ENCODE data around the gene GABBR1. TPM values are rescaled to one million over a fixed set of nuclear protein-coding genes. Genes with fewer than 3 reads are reported as not detected.

Gene GABBR1
- total and polyA plus RNA-seq, 5 donors, result 34.8 to 40.0 (median 36.8) TPM

Other genes starting within 250 kb of the GABBR1 start
- gene OR12D2, start 237.6 kb downstream of the GABBR1 start, total RNA-seq, result not detected
- not detected for gene OR12D2, start 237.6 kb downstream of the GABBR1 start, polyA plus RNA-seq
- not detected for gene OR12D1, start 218.3 kb downstream of the GABBR1 start, total RNA-seq
- gene OR12D1, start 218.3 kb downstream of the GABBR1 start, polyA plus RNA-seq, result not detected
- not detected for gene OR10C1, start 193.9 kb downstream of the GABBR1 start, total RNA-seq
- gene OR10C1, start 193.9 kb downstream of the GABBR1 start, polyA plus RNA-seq, result not detected
- not detected for gene OR11A1, start 176.1 kb downstream of the GABBR1 start, total RNA-seq
- gene OR11A1, start 176.1 kb downstream of the GABBR1 start, polyA plus RNA-seq, result not detected
- gene OR2H1, start 176.0 kb downstream of the GABBR1 start, total RNA-seq, result not detected
- gene OR2H1, start 176.0 kb downstream of the GABBR1 start, polyA plus RNA-seq, result not detected
- gene MAS1L, start 145.2 kb downstream of the GABBR1 start, total RNA-seq, result not detected
- not detected for gene MAS1L, start 145.2 kb downstream of the GABBR1 start, polyA plus RNA-seq
- not detected for gene UBD, start 73.5 kb downstream of the GABBR1 start, total RNA-seq
- 0.14 TPM for gene UBD, start 73.5 kb downstream of the GABBR1 start, polyA plus RNA-seq
- gene OR2H2, start 48.1 kb downstream of the GABBR1 start, total RNA-seq, result not detected
- not detected for gene OR2H2, start 48.1 kb downstream of the GABBR1 start, polyA plus RNA-seq
- 1 to 10 TPM; 1.5 to 2.6 (median 2.2) TPM for gene MOG, start 23.9 kb upstream of the GABBR1 start, total RNA-seq
- 4.8 TPM for gene MOG, start 23.9 kb upstream of the GABBR1 start, polyA plus RNA-seq
- 1 to 10 TPM in 1 of 4 donors, under 1 TPM in 3; 0.32 to 1.8 (median 0.44) TPM for gene ZFP57, start 48.0 kb upstream of the GABBR1 start, total RNA-seq
- gene ZFP57, start 48.0 kb upstream of the GABBR1 start, polyA plus RNA-seq, result 0.77 TPM
- 10 to 100 TPM; 26.8 to 50.5 (median 46.6) TPM for gene HLA-F, start 90.3 kb upstream of the GABBR1 start, total RNA-seq
- 46.7 TPM for gene HLA-F, start 90.3 kb upstream of the GABBR1 start, polyA plus RNA-seq
- 1 to 10 TPM in 1 of 4 donors, under 1 TPM in 1, not detected in 2; 0.18 to 1.2 TPM for gene HLA-G, start 194.6 kb upstream of the GABBR1 start, total RNA-seq
- not detected for gene HLA-G, start 194.6 kb upstream of the GABBR1 start, polyA plus RNA-seq

Measured in right cardiac atrium (tissue), 5 donors.